GM20000 (cell line): ENCODE results near the gene TARS3.

Source experiments
- DNase-seq: peaks from one replicate; pipeline ENCODE4 v3.0.0; 2012; ENCODE audit warnings: low spot score
- CTCF ChIP-seq: IDR thresholded peaks from 2 replicates; pipeline ENCODE4 v1.5.1; 2012; ENCODE audit warnings: mild to moderate bottlenecking, control low read depth; ENCODE audit errors: extremely low read depth, missing control alignments

The TARS3 gene

GRCh38 chr15:101697488-101697887, 26.8 kb downstream of the TARS3 start:
- no peak for TF ChIP-seq CTCF
- no peak for DNase-seq

GRCh38 chr15:101696829-101697228, 27.4 kb downstream of the TARS3 start:
- TF ChIP-seq CTCF, result no peak

GRCh38 chr15:101694261-101694660, 30.0 kb downstream of the TARS3 start:
- DNase-seq, result no peak
- TF ChIP-seq CTCF, result no peak

More at GRCh38 chr15:101696829-101697228, 27.4 kb downstream of the TARS3 start:
- DNase-seq, result no peak

GRCh38 chr15:101692801-101693598, 31.3 kb downstream of the TARS3 start:
- no peak for DNase-seq
- no peak for TF ChIP-seq CTCF

GRCh38 chr15:101689901-101690300, 34.4 kb downstream of the TARS3 start:
- TF ChIP-seq CTCF, result no peak
- no peak for DNase-seq

GRCh38 chr15:101686718-101687117, 37.6 kb downstream of the TARS3 start:
- no peak for DNase-seq
- no peak for TF ChIP-seq CTCF

- TF ChIP-seq CTCF, result no peak
These were observed 39.4 kb downstream of the TARS3 start for GRCh38 chr15:101684877-101685276.

More at GRCh38 chr15:101684877-101685276, 39.4 kb downstream of the TARS3 start:
- no peak for DNase-seq
